DND-41 (cell line): ENCODE results near the gene WDR11.

Experiments
- CTCF ChIP-seq: IDR thresholded peaks from 2 replicates; pipeline ENCODE4 v1.5.1; 2012; ENCODE audit warnings: borderline replicate concordance, low read length, moderate library complexity, mild to moderate bottlenecking; ENCODE audit not compliant: poor library complexity, severe bottlenecking; ENCODE audit errors: extremely low read depth
- EZH2 ChIP-seq: IDR thresholded peaks from 3 replicates; pipeline ENCODE4 v1.6.1; 2012; ENCODE audit warnings: borderline replicate concordance, low read depth, mild to moderate bottlenecking, moderate library complexity, low read length, inconsistent platforms; ENCODE audit not compliant: severe bottlenecking

GRCh38 chr10:120823266-120823665 is 27.9 kb upstream of the WDR11 start:
- no peak for TF ChIP-seq CTCF
- no peak for TF ChIP-seq EZH2
